Upper lobe of left lung (tissue), 6 donors: ENCODE results near the gene DELE1. TPM values are rescaled to one million over a fixed set of nuclear protein-coding genes. Genes with fewer than 3 reads are reported as not detected.

Experiments used
- ATAC-seq, 2 donors: fragments of 200-7000 bp; cut with Tn5 transposase; one replicate each; pipeline ENCODE4 v1.9.1; 2022; ENCODE audit warnings: mild to moderate bottlenecking in 2 of 2, moderate library complexity in 2 of 2; ENCODE audit not compliant: low FRiP score in 2 of 2
- DNase-seq, 2 donors: peaks; one replicate each; pipeline ENCODE4 v3.0.0-alpha.2; 2019 to 2020
- H3K27ac ChIP-seq, 4 donors: fragments of 200-600 bp; sonication (generic); one replicate each; pipeline ENCODE4 v1.5.1; 2016 to 2019
- H3K27me3 ChIP-seq, 4 donors: fragments of 200-600 bp; sonication (generic); one replicate each; pipeline ENCODE4 v1.5.1; 2017 to 2019
- H3K36me3 ChIP-seq, 4 donors: fragments of 200-600 bp; sonication (generic); one replicate each; pipeline ENCODE4 v1.5.1; 2016 to 2019
- H3K4me1 ChIP-seq, 4 donors: fragments of 200-600 bp; sonication (generic); one replicate each; pipeline ENCODE4 v1.5.1; 2018 to 2019
- H3K4me3 ChIP-seq, 4 donors: fragments of 200-600 bp; sonication (generic); one replicate each; pipeline ENCODE4 v1.5.1; 2017 to 2019; ENCODE audit warnings: mild to moderate bottlenecking in 2 of 4, moderate library complexity in 1 of 4
- H3K9me3 ChIP-seq, 4 donors: fragments of 200-600 bp; sonication (generic); one replicate each; pipeline ENCODE4 v1.5.1; 2018 to 2019
- CTCF ChIP-seq, 6 experiments: fragments of 450-650 bp in 4 of 6; fragments of 200-600 bp in 2 of 6; sonication (generic) in 2 of 6; IDR thresholded peaks; one replicate each; pipeline ENCODE4 v1.5.1; 2016 to 2019; ENCODE audit warnings: antibody characterized with exemption in 6 of 6
- EP300 ChIP-seq, 4 donors: sonication (generic); formaldehyde crosslinking; IDR thresholded peaks; one replicate each; pipeline ENCODE4 v1.5.1; 2017; ENCODE audit warnings: antibody characterized with exemption in 4 of 4, control low read depth in 2 of 4
- POLR2A ChIP-seq, 4 donors: fragments of 450-650 bp; IDR thresholded peaks; one replicate each; pipeline ENCODE4 v1.5.1; 2016 to 2017; ENCODE audit warnings: antibody characterized with exemption in 4 of 4, mild to moderate bottlenecking in 2 of 4
- POLR2AphosphoS5 ChIP-seq, 2 donors: sonication (generic); formaldehyde crosslinking; IDR thresholded peaks; one replicate each; pipeline ENCODE4 v1.5.1; 2017; ENCODE audit warnings: antibody characterized with exemption in 2 of 2
- WGBS, 2 donors: methylation state at CpG; one replicate each; pipeline ENCODE4 v1.1.5; 2017 to 2018; 5-methylcytosine and 5-hydroxymethylcytosine counted together
- total RNA-seq, 6 donors: library from RNA; depleted of rRNA in 4 of 6; stranded (reverse); fragments of >200 nt in 4 of 6; gene quantifications; one replicate each; pipeline versions ENCODE4 v1.1.0 to v1.2.1, GENCODE V29; 2016 to 2021
- donor health status: DM: no; HTN: no; CAD: no; lungs with moderate emphysema.
- donor health status: DM: no; HTN: yes; CAD: no; lungs with severe emphysema.

Gene DELE1
- total RNA-seq, 6 donors from 2014 or later: 59.4 to 151 (median 87.5) TPM

DNA sequence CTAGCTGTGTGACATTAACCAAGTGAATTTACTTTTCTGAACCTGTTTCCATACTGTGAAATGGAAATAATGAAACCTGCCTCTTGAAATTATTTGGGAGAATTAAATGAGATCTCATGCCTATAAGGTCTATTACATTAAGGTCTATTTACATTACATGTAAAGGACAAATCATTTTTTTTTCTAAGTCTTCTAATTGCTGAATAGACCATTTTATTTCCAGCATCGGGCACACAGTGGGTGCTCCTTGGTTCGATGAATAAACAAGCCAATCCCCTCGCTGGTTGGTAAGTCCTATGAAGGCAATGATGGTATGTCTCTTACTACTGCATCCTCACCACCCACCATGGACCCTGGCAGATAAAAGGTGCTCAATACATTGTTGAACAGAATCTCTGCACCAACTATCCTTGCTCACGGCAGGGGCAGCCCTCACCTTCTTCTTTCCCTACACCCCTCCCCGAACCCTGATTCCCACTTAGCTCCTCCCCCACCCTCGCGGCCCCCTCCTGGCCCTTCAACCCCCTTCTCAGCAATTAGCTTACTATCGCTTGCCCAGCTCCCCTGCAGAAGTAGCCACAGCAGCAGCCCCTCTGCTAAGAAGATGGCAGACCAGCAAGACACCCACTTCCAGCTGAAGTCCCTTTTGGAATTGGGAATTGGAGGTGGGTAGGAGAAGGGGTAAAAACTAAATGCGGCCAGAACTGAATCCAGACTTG is 48.5 kb upstream of the DELE1 start:
- TF ChIP-seq POLR2AphosphoS5 (IDR thresholded peaks at IDR 0.05): no peak
- TF ChIP-seq EP300 (IDR thresholded peaks at IDR 0.05): no peak
- peaks cover 34 to 98% (median 58%) of the 10 kb centered on the region in 4 donors for H3K4me1 ChIP-seq
- H3K4me3 ChIP-seq: peak overlapping the region; percentile 1 to 88 (median 78)
- no peak for ATAC-seq
- no peak for DNase-seq
- H3K9me3 ChIP-seq: no peaks in the 10 kb centered on the region
- WGBS, 2 donors: 21 to 28% methylated on average over 9 of the region's 9 CpGs
- no peaks in the 10 kb centered on the region for H3K36me3 ChIP-seq
- H3K27ac ChIP-seq: peak overlapping the region; percentile 92 to 93 (median 92)
- peaks cover 0 to 17% (median 13%) of the 10 kb centered on the region in 4 donors for H3K27me3 ChIP-seq

DNA sequence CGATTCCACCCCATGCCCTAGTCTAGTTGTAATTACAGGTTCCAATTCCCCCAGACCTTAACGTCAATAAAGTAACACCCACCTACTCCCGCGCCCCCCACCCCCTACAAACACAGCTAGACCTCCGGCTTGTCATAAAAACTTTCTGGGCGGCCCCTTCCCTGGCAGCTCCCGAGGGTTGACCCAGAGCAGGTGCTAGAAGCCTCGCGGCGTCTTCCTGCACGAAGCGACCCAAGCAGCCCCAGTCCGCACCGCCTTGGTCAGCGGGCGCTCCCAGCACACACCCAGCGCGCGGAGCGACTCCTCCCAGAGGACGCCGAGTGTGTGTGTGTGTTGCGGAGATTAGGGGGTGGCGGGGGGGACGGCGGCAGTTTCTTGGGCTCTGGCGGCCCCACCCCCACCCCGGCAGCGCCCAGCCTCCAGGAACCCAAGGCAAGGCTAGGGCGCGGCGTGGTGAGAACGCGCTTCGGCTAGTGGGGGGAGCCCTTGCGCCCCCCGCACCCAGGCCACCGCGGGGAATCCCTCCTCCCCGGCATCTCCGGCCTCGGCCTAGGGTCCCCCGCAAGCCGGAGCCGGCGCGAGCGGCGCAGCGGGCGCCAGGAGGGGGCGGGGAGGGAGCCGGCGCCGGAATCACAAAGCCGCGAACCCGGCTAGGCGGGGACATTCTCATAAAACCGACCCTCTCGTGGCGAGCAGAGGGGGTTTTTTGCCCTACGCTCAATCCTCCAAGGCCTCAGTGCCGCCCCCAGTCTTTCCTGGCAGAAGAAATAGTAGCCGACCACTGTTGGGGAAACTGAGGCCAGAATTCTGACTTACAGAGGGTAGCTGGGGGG is 47.7 kb upstream of the DELE1 start:
- Histone ChIP-seq H3K4me3 (peak overlapping the region; percentile 63 to 88 (median 78)), H3K4me1 (peaks cover 37 to 97% (median 54%) of the 10 kb centered on the region in 4 donors), H3K9me3 (no peaks in the 10 kb centered on the region), H3K36me3 (no peaks in the 10 kb centered on the region), H3K27ac (peak overlapping the region; percentile 92 to 93 (median 92)), H3K27me3 (peaks cover 0 to 17% (median 13%) of the 10 kb centered on the region in 4 donors)
- DNase-seq: peak; percentile 80 to 82
- ATAC-seq: peak in 1 of 2 donors; percentile 32
- TF ChIP-seq EP300 (IDR thresholded peaks at IDR 0.05) (no peak), POLR2A (IDR thresholded peaks at IDR 0.05) (peak in 1 of 4 donors; percentile 57), CTCF (IDR thresholded peaks at IDR 0.05) (peak in 1 of 6 experiments; percentile 7), POLR2AphosphoS5 (IDR thresholded peaks at IDR 0.05) (peak in 1 of 2 donors; percentile 8)
- 3 to 4% methylated on average over 16 to 30 of the region's 65 CpGs for WGBS, 2 donors

GRCh38 chr5:141876628-141877355 is 46.9 kb upstream of the DELE1 start:
- peak overlapping the region; percentile 92 to 93 (median 92) for H3K27ac ChIP-seq
- no peak for TF ChIP-seq CTCF (IDR thresholded peaks at IDR 0.05)
- TF ChIP-seq POLR2AphosphoS5 (IDR thresholded peaks at IDR 0.05): no peak
- no peak for TF ChIP-seq POLR2A (IDR thresholded peaks at IDR 0.05)
- TF ChIP-seq EP300 (IDR thresholded peaks at IDR 0.05): no peak
- H3K4me1 ChIP-seq: peaks cover 35 to 97% (median 52%) of the 10 kb centered on the region in 4 donors
- ATAC-seq: no peak
- DNase-seq: peak in 1 of 2 donors; percentile 88
- H3K9me3 ChIP-seq: no peaks in the 10 kb centered on the region
- H3K27me3 ChIP-seq: peaks cover 0 to 17% (median 13%) of the 10 kb centered on the region in 4 donors
- 0 to 3% methylated on average over 27 to 42 of the region's 42 CpGs for WGBS, 2 donors
- peak overlapping the region; percentile 63 to 88 (median 78) for H3K4me3 ChIP-seq
- H3K36me3 ChIP-seq: no peaks in the 10 kb centered on the region

DNA sequence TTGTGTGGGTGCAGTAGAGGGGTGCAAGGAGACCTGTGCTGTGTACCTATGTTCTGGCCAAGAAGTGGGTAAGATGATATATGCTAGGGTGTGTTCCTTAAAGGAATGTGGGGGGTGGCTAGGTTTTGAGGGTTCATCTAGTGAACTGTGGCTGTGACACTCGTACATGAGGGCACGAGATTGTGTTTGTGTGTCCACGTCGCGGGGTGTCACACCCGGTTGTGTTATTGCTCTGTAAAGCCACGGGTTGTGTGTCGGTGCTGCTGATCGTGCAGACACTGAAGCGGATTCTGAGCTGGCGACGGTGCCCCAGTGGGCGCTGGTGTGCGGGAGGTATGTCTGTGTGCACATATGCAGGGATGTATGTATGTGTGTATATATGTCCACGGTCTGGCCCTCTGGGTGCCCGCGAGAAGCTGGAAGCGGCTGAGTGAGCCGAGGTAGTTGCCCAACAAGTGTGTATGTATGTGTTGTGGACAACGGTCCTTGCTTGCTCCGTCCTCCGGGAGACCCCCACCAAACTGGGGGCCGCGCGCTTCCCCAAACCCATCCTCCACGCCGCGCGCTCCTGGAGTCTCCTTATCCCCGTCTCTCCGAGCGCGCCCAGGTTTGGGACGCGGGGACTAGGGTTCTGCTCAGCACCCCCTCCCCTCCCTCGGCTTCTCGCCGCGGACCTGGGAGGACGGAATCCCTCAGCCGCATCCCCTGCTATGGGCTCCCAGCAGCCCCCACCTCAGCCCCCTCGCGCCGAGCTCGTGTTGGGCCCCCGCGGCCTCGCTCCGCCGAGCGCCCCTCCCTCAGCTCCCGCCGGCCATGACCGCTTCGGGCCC is 46.1 kb upstream of the DELE1 start:
- peaks cover 0 to 17% (median 13%) of the 10 kb centered on the region in 4 donors for H3K27me3 ChIP-seq
- H3K4me1 ChIP-seq: peaks cover 38 to 97% (median 51%) of the 10 kb centered on the region in 4 donors
- TF ChIP-seq CTCF (IDR thresholded peaks at IDR 0.05): no peak
- TF ChIP-seq POLR2A (IDR thresholded peaks at IDR 0.05): peak in 1 of 4 donors; percentile 24
- TF ChIP-seq POLR2AphosphoS5 (IDR thresholded peaks at IDR 0.05): no peak
- TF ChIP-seq EP300 (IDR thresholded peaks at IDR 0.05): no peak
- peak overlapping the region; percentile 63 to 88 (median 78) for H3K4me3 ChIP-seq
- WGBS, 2 donors: 1 to 2% methylated on average over 25 to 54 of the region's 55 CpGs
- peak overlapping the region; percentile 92 to 93 (median 92) for H3K27ac ChIP-seq
- ATAC-seq (no peak), DNase-seq (peak in 1 of 2 donors; percentile 85)
- H3K9me3 ChIP-seq: no peaks in the 10 kb centered on the region
- H3K36me3 ChIP-seq: no peaks in the 10 kb centered on the region
